ENCODE measurements around the gene FAXC.

Gene FAXC

GRCh38 chr6:99331531-99331930 lies 17.9 kb downstream of the FAXC start:
- no peak for TF ChIP-seq CTCF (IDR thresholded peaks at IDR 0.05; ENCODE audit: extremely low read depth, insufficient read depth, missing control alignments)
- no peak for DNase-seq (ENCODE audit: low spot score)
- in situ Hi-C loops (cut with MboI; ENCODE audit: low pct_unique_long_range_greater_than_20kb, low sequenced_read_pairs, unreplicated experiment), result no loop called here

GRCh38 chr6:99330159-99330558 lies 19.3 kb downstream of the FAXC start:
- peak; percentile 73 for TF ChIP-seq CTCF (IDR thresholded peaks at IDR 0.05; ENCODE audit: extremely low read depth, insufficient read depth, missing control alignments)
- peak; percentile 73 for DNase-seq (ENCODE audit: low spot score)
- in situ Hi-C loops (cut with MboI; ENCODE audit: low pct_unique_long_range_greater_than_20kb, low sequenced_read_pairs, unreplicated experiment), result no loop called here

DNA sequence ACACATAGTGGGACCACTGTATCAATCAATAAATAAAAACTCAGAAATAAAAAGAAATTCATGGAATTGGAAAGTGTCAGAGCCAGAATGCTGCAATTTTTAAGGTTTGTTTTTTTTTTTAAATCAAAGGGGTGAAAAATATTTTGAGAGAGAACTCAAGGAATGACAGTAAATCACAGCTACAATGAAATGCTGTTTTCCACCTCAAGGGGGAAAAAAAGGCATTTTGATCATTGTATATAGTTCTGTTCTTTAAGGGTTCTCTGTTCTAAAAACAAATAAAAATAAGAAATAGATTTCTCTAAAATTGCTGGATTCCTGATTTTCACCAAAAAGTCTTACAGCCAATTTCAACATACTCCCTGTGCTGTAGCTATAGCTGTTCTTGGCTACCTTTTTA lies 24.5 kb downstream of the FAXC start:
- in situ Hi-C loops (cut with MboI; ENCODE audit: low pct_unique_long_range_greater_than_20kb, low sequenced_read_pairs, unreplicated experiment), result no loop called here
- TF ChIP-seq CTCF (IDR thresholded peaks at IDR 0.05; ENCODE audit: extremely low read depth, insufficient read depth, missing control alignments), result no peak
- no peak for DNase-seq (ENCODE audit: low spot score)

DNA sequence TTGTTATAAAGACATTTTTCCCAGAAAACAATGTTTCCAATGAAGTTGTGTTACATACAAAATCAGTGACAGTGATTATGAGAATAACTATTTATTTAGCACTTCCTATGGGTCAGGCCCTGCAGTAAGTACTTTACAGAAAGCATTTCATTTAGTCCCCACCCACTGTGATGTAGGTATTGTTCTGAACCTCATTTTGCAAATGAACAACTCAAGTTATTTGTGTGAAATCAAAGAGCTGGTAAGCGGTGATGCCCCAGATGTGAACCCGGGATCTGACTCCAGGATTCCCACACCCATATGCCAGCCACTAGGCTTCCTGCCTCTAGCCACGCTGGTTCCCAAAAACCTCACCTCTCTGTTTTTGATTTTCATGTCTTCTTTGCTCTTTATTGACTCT lies 30.9 kb downstream of the FAXC start:
- no peak for TF ChIP-seq CTCF (IDR thresholded peaks at IDR 0.05; ENCODE audit: extremely low read depth, insufficient read depth, missing control alignments)
- DNase-seq (ENCODE audit: low spot score), result no peak
- in situ Hi-C loops (cut with MboI; ENCODE audit: low pct_unique_long_range_greater_than_20kb, low sequenced_read_pairs, unreplicated experiment), result no loop called here

DNA sequence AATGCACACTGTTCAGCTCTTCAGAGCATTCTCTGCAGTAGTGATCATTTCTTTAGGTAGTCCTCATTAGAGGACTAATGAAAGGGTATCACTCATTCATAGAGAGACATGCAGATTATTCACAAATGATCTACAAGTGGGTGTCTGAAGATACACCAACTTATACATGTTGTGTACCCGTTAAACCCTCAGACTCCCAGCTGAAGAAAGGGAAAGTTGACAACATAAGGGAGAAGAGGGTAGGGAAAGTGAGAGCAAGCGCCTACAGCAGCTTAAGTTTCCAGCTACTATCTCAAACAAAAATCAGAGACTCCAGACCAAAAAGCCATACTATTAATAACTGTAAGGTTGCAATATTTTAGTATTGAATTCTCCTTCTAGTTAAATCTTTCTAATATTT lies 37.1 kb downstream of the FAXC start:
- DNase-seq (ENCODE audit: low spot score), result no peak
- in situ Hi-C loops (cut with MboI; ENCODE audit: low pct_unique_long_range_greater_than_20kb, low sequenced_read_pairs, unreplicated experiment), result no loop called here

DNA sequence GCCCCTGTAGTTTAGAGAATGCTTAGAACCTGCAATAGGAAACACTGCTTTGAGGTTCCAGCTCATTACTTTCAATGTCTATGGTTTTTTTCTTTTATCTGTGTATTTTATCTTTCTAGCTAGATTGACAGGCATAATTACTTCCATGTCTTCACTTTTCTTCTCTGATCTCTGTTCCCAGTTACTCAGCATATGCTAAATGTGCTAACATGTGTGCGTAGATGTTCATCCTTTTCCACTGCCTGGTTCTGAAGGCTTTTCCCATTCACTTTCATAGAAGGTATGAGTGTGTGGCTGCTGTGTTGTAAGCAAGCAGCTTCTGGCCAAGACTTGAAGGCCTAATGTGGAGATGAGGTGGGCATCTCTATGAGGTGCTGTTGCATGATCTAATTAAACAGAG lies 38.9 kb downstream of the FAXC start:
- in situ Hi-C loops (cut with MboI; ENCODE audit: low pct_unique_long_range_greater_than_20kb, low sequenced_read_pairs, unreplicated experiment), result no loop called here
- no peak for TF ChIP-seq CTCF (IDR thresholded peaks at IDR 0.05; ENCODE audit: extremely low read depth, insufficient read depth, missing control alignments)
- no peak for DNase-seq (ENCODE audit: low spot score)

More for the DNA sequence above, 37.1 kb downstream of the FAXC start:
- no peak for TF ChIP-seq CTCF (IDR thresholded peaks at IDR 0.05; ENCODE audit: extremely low read depth, insufficient read depth, missing control alignments)

- DNase-seq (ENCODE audit: low spot score), result no peak
- in situ Hi-C loops (cut with MboI; ENCODE audit: low pct_unique_long_range_greater_than_20kb, low sequenced_read_pairs, unreplicated experiment), result no loop called here
- no peak for TF ChIP-seq CTCF (IDR thresholded peaks at IDR 0.05; ENCODE audit: extremely low read depth, insufficient read depth, missing control alignments)
These were observed 39.9 kb downstream of the FAXC start for GRCh38 chr6:99309557-99309956.

Measured in GM13977 (cell line).